ENCODE measurements around the gene SGSM2. TPM values are rescaled to one million over a fixed set of nuclear protein-coding genes. Genes with fewer than 3 reads are reported as not detected.

SGSM2 gene
- polyA plus RNA-seq, 1 donor (not counting 4 experiments of a cell fraction or from before 2014, with no cell fraction given): 16.4 TPM

DNA sequence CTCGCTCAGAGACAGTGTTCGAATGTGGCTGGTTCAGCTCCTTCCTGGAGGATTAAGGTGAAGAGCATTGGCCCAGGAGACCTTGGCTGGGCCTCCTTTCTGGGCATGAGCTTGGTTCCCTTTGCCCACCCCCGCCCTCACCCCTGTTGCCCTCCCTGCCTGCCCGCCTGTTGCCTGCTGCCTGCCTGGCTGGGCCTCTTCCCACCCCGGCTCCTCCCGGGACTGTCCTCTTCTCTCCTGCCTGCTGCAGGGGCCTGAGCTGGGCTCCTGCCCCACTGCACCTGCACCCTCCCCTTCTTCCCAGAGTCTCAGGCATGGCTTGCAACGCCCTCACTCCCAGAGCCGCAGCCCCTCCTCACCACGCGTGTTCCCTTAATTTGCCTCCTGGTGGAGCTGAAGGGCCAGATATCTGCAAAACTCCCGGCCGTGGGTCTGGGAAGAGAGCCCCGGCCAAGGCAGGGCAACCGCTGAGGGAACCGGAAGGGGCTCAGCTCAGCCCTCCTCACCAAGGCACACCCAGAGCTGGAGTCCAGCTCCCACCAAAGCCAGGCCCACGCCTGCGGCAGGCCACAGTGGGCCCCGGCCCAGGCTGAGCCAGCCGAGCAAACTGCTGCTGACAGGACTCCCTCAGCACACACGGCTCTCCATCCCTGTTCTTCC lies 32.4 kb downstream of the SGSM2 start:
- Histone ChIP-seq H3K9ac (ENCODE audit: control insufficient read depth, extremely low read depth, insufficient read depth, low read length) (no peak overlapping the region), H3K27me3 (ENCODE audit: control insufficient read depth, extremely low read depth, insufficient read depth, low read length) (no peaks in the 10 kb centered on the region), H3K9me3 (ENCODE audit: control insufficient read depth, low read depth, low read length) (no peaks in the 10 kb centered on the region), H3K27ac (ENCODE audit: control insufficient read depth, insufficient read depth, low read length) (no peak overlapping the region), H3K4me3 (ENCODE audit: control insufficient read depth in 2 of 3, extremely low read depth in 1 of 3, insufficient read depth in 2 of 3, low read depth in 1 of 3, low read length in 3 of 3) (no peak overlapping the region), H3K4me1 (ENCODE audit: control insufficient read depth, extremely low read depth, insufficient read depth, low read length) (peaks cover 3% of the 10 kb centered on the region), H2AFZ (ENCODE audit: control insufficient read depth, low read length) (no peak overlapping the region), H3K4me2 (ENCODE audit: control insufficient read depth, extremely low read depth, insufficient read depth, low read depth, low read length) (no peak overlapping the region), H4K20me1 (ENCODE audit: control insufficient read depth, extremely low read depth, insufficient read depth, low read length) (peaks cover 2% of the 10 kb centered on the region), H3K79me2 (ENCODE audit: control insufficient read depth, insufficient read depth, low read length) (no peaks in the 10 kb centered on the region), H3K36me3 (ENCODE audit: control insufficient read depth in 2 of 2, extremely low read depth in 1 of 2, insufficient read depth in 2 of 2, low read length in 2 of 2) (peaks cover 0 to 11% of the 10 kb centered on the region in 2 experiments), H3K9me1 (ENCODE audit: control insufficient read depth, extremely low read depth, insufficient read depth, low read length) (no peaks in the 10 kb centered on the region)
- FAIRE-seq (no peak), DNase-seq (ENCODE audit: low read depth, low spot score) (no peak)
- TF ChIP-seq EZH2 (IDR thresholded peaks at IDR 0.05; ENCODE audit: low read length) (no peak), CTCF (optimal IDR thresholded peaks at IDR 0.05 in 1 of 3, IDR thresholded peaks at IDR 0.05 in 1 of 3, conservative IDR thresholded peaks at IDR 0.05 in 1 of 3; ENCODE audit: extremely low read depth in 1 of 3, insufficient read depth in 2 of 3, low read length in 3 of 3) (peak in 1 of 3 experiments; percentile 10)
- dilution Hi-C loops (cut with MboI; ENCODE audit: extremely low pct_ligation_motif_present, low sequenced_read_pairs): no loop called here

GRCh38 chr17:2370211-2370589 lies 32.9 kb downstream of the SGSM2 start:
- H3K4me1 ChIP-seq (ENCODE audit: control insufficient read depth, extremely low read depth, insufficient read depth, low read length): peaks cover 3% of the 10 kb centered on the region
- TF ChIP-seq CTCF (optimal IDR thresholded peaks at IDR 0.05 in 1 of 3, IDR thresholded peaks at IDR 0.05 in 1 of 3, conservative IDR thresholded peaks at IDR 0.05 in 1 of 3; ENCODE audit: extremely low read depth in 1 of 3, insufficient read depth in 2 of 3, low read length in 3 of 3) (no peak), EZH2 (IDR thresholded peaks at IDR 0.05; ENCODE audit: low read length) (no peak)
- no peaks in the 10 kb centered on the region for H3K27me3 ChIP-seq (ENCODE audit: control insufficient read depth, extremely low read depth, insufficient read depth, low read length)
- peaks cover 2% of the 10 kb centered on the region for H4K20me1 ChIP-seq (ENCODE audit: control insufficient read depth, extremely low read depth, insufficient read depth, low read length)
- H2AFZ ChIP-seq (ENCODE audit: control insufficient read depth, low read length): no peak overlapping the region
- H3K36me3 ChIP-seq (ENCODE audit: control insufficient read depth in 2 of 2, extremely low read depth in 1 of 2, insufficient read depth in 2 of 2, low read length in 2 of 2): peaks cover 0 to 11% of the 10 kb centered on the region in 2 experiments
- no peaks in the 10 kb centered on the region for H3K9me3 ChIP-seq (ENCODE audit: control insufficient read depth, low read depth, low read length)
- no peaks in the 10 kb centered on the region for H3K9me1 ChIP-seq (ENCODE audit: control insufficient read depth, extremely low read depth, insufficient read depth, low read length)
- DNase-seq (ENCODE audit: low read depth, low spot score) (no peak), FAIRE-seq (no peak)
- H3K79me2 ChIP-seq (ENCODE audit: control insufficient read depth, insufficient read depth, low read length): no peaks in the 10 kb centered on the region
- dilution Hi-C loops (cut with MboI; ENCODE audit: extremely low pct_ligation_motif_present, low sequenced_read_pairs): no loop called here
- no peak overlapping the region for H3K9ac ChIP-seq (ENCODE audit: control insufficient read depth, extremely low read depth, insufficient read depth, low read length)
- no peak overlapping the region for H3K4me3 ChIP-seq (ENCODE audit: control insufficient read depth in 2 of 3, extremely low read depth in 1 of 3, insufficient read depth in 2 of 3, low read depth in 1 of 3, low read length in 3 of 3)
- H3K4me2 ChIP-seq (ENCODE audit: control insufficient read depth, extremely low read depth, insufficient read depth, low read depth, low read length): no peak overlapping the region
- no peak overlapping the region for H3K27ac ChIP-seq (ENCODE audit: control insufficient read depth, insufficient read depth, low read length)

All from keratinocyte (primary cell).